ENCODE measurements around the gene ZNF142.

GRCh38 chr2:218662827-218663226 lies 3.4 kb upstream of the ZNF142 start:
- no peak for TF ChIP-seq CTCF (IDR thresholded peaks at IDR 0.05; ENCODE audit: insufficient read depth, low read depth, low read length)
- TF ChIP-seq EZH2 (IDR thresholded peaks at IDR 0.05; ENCODE audit: insufficient read depth, low read length), result no peak
